ENCODE measurements around the gene PRAME. TPM values are rescaled to one million over a fixed set of nuclear protein-coding genes. Genes with fewer than 3 reads are reported as not detected.
"Not testable (repeated sequence)": the region's sequence is repeated elsewhere in the genome, so short reads cannot be mapped to it uniquely, and the experiment has no call there.

Gene PRAME, protein sequence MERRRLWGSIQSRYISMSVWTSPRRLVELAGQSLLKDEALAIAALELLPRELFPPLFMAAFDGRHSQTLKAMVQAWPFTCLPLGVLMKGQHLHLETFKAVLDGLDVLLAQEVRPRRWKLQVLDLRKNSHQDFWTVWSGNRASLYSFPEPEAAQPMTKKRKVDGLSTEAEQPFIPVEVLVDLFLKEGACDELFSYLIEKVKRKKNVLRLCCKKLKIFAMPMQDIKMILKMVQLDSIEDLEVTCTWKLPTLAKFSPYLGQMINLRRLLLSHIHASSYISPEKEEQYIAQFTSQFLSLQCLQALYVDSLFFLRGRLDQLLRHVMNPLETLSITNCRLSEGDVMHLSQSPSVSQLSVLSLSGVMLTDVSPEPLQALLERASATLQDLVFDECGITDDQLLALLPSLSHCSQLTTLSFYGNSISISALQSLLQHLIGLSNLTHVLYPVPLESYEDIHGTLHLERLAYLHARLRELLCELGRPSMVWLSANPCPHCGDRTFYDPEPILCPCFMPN
- 14.6 TPM for polyA plus RNA-seq (2012; ENCODE audit: insufficient read depth, insufficient read length, low read depth)

- Histone ChIP-seq H3K4me1 (no peaks in the 10 kb centered on the region), H3K9me3 (no peaks in the 10 kb centered on the region), H3K36me3 (no peaks in the 10 kb centered on the region), H3K4me3 (ENCODE audit: low read depth, low read length) (peak within 1 kb of the TSS; percentile 75), H3K27me3 (no peaks in the 10 kb centered on the region)
- peak; percentile 94 for DNase-seq
- TF ChIP-seq CTCF (IDR thresholded peaks at IDR 0.05; ENCODE audit: low read depth, low read length) = peak; percentile 99
Measured at GRCh38 chr22:22558972-22559603, at the start of gene PRAME. PRAME (minus strand) TSS chr22:22559265; CDS start chr22:22556832, 2,433 bp downstream.

DNA sequence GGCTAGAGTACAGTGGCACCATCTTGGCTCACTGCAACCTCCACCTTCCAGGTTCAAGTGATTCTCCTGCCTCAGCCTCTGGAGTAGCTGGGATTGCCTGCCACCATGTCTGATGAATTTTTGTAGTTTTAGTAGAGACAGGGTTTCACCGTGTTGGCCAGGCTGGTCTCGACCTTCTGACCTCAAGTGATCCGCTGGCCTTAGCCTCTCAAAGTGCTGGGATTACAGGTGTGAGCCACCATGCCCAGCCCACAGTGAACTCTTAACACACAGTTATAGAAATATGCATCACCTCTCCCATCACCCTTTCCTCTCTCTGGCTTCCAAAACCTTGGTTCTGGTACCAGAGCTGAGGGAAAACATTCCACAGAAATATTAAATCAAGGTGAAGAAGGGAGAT is 49.0 kb upstream of the PRAME start:
- DNase-seq; H3K4me3 ChIP-seq (ENCODE audit: low read depth, low read length); H3K4me1 ChIP-seq; H3K9me3 ChIP-seq; H3K36me3 ChIP-seq; H3K27me3 ChIP-seq: not testable (repeated sequence)

GRCh38 chr22:22605074-22605404 is 46.0 kb upstream of the PRAME start:
- no peaks in the 10 kb centered on the region for H3K36me3 ChIP-seq
- no peak overlapping the region for H3K4me3 ChIP-seq (ENCODE audit: low read depth, low read length)
- TF ChIP-seq CTCF (IDR thresholded peaks at IDR 0.05; ENCODE audit: low read depth, low read length) = no peak
- H3K9me3 ChIP-seq = no peaks in the 10 kb centered on the region
- H3K27me3 ChIP-seq = peaks cover 12% of the 10 kb centered on the region
- no peaks in the 10 kb centered on the region for H3K4me1 ChIP-seq
- no peak for DNase-seq

- no peaks in the 10 kb centered on the region for H3K36me3 ChIP-seq
- H3K4me3 ChIP-seq (ENCODE audit: low read depth, low read length) = no peak overlapping the region
- no peak for TF ChIP-seq CTCF (IDR thresholded peaks at IDR 0.05; ENCODE audit: low read depth, low read length)
- H3K27me3 ChIP-seq = peaks cover 12% of the 10 kb centered on the region; the same call in 1 of the 2 replicates
- DNase-seq = no peak
- no peaks in the 10 kb centered on the region for H3K4me1 ChIP-seq
- H3K9me3 ChIP-seq = no peaks in the 10 kb centered on the region
Measured at GRCh38 chr22:22604326-22605073, 45.4 kb upstream of the PRAME start.

DNA sequence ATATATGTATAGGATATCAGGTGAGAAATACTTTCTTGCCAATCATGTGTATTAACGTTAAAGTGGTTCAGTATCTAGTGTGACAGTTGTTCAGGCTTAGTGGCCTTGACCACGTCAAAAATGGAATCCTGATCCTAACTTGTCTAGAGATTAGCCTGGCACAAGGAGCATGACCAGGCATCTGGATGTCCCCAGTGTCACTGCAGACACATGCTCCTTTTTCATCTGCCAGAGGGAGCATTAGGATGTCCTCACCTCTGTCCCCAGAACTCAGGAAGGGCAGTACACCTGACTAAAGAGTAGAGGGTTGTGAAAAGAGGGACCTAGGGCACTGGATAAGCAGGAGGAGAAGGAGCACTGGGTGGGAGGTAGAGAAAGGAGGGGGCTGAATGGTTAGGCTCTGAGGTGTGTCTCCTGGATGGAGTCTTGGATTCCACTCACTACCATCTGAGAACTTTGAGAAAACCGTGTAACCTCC is 44.4 kb upstream of the PRAME start:
- no peak overlapping the region for H3K4me3 ChIP-seq (ENCODE audit: low read depth, low read length)
- H3K4me1 ChIP-seq = no peaks in the 10 kb centered on the region
- no peak for DNase-seq
- no peaks in the 10 kb centered on the region for H3K9me3 ChIP-seq
- TF ChIP-seq CTCF (IDR thresholded peaks at IDR 0.05; ENCODE audit: low read depth, low read length) = no peak
- peaks cover 12% of the 10 kb centered on the region; the same call in 1 of the 2 replicates for H3K27me3 ChIP-seq
- H3K36me3 ChIP-seq = no peaks in the 10 kb centered on the region

DNA sequence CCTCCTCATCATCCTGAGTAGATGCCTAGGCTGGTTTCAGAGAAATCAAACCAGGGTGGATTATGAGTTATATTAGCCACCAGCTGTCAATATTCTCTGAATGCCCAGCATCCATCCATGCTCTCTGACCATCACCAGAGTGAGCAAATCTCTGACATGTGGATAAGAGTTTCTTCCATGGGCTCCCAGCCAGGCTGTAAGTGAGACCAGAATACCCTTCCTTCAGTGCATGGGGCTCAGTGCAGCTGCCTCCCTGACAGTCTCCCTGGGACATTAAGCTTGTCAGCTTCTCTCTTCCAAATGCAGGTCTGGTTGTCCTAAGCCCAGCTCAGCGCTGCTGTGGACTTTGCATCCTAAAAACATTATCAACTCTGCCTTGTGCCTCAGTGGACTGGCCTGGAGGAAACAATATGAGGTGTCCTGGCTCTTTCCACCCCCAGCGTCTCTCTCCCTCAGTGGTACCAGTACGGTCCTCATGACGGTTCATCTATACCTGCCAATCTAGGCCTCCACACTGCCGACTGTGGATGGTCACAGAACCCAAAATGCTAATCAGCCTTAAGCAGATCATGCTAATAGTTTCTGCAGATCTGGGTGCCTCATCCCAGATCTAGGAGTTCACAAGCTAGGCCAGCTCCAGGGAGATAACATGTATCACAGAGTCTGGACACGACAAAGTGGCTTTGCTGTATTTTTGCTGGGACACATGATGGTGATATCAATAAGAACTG is 41.6 kb upstream of the PRAME start:
- Histone ChIP-seq H3K9me3 (no peaks in the 10 kb centered on the region), H3K4me1 (no peaks in the 10 kb centered on the region), H3K4me3 (ENCODE audit: low read depth, low read length) (no peak overlapping the region), H3K27me3 (peaks cover 13% of the 10 kb centered on the region), H3K36me3 (no peaks in the 10 kb centered on the region)
- TF ChIP-seq CTCF (IDR thresholded peaks at IDR 0.05; ENCODE audit: low read depth, low read length) = no peak
- DNase-seq = no peak
